Kidney tubule cell (primary cell): Measurements from ENCODE around the gene IGFN1.
"Not testable (repeated sequence)": the region's sequence is repeated elsewhere in the genome, so short reads cannot be mapped to it uniquely, and the experiment has no call there.

Experiments
- DNase-seq: peaks from one replicate; pipeline ENCODE4 v3.0.0-alpha.2; 2018; ENCODE audit warnings: low spot score

Gene IGFN1

DNA sequence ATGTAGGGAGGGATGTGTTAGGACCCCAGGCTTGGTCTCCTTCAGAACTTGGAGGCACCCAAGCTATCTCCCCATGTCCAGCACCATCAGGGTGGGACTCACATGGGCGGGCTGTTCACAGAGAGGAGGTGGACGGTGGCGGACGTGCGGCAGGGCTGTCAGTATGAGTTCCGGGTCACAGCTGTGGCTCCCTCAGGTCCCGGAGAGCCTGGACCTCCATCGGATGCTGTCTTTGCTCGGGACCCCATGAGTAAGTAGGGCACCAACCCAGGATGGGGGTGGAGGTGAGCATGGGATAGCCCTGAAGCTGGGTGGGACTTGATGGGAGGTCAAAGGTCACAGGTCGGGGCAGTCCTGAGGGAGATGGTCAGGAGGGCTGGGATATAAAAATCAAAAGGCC lies 27.8 kb downstream of the IGFN1 start:
- DNase-seq, result no peak

DNA sequence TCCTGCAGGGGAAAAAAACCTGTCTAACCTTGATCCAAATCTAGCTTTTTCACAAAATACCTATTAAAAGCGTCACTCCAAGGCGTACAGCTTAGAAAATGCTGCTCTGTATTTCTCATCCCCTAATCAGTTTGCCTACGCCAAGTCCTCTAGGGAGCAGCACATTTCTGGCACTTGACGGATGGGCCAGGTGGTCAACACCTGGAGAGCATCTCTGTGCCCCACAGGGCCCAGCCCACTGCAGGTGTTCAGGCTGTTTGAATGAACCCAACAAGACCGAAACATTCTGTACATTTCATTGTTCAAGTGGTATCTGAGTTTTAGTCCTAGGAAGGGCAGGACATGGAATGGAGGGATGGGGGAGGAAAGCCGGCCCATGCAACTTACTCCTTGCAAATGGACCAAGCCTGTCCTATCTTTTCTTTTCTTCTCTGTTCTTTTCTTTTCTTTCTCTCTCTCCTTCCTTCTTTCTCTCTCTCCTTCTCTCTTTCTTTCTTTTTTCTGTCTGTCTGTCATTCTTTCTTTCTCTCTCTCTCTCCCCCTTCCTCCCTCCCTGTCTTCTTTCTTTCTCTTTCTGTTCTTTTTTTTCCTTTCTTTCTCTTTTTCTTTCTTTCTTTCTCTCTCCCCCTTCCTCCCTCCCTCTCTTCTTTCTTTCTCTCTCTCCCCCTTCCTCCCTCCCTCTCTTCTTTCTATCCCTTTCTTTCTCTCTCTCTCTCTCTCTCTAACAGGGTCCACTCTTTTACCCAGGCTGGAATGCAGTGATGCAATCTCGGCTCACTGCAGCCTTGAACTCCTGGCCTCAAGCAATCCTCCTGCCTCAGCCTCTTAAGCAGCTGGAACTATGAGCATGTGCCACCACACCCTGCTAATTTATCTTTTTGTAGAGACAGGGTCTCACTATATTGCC lies 29.1 kb downstream of the IGFN1 start:
- no peak for DNase-seq

DNA sequence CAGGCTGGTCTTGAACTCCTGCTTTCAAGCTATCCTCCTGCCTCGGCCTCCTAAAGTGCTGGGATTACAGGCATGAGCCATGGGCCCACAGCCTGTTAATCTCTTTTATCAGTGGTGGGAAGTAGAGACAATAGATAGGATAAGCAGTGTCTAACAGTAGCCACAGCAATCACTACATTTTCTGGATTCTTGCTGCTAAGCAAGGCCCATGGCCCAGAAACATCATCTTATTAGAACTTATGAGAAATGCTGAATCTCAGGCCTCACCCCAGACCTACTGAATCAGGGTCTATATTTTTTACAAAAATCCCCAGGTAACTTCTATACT lies 29.7 kb downstream of the IGFN1 start:
- no peak for DNase-seq

DNA sequence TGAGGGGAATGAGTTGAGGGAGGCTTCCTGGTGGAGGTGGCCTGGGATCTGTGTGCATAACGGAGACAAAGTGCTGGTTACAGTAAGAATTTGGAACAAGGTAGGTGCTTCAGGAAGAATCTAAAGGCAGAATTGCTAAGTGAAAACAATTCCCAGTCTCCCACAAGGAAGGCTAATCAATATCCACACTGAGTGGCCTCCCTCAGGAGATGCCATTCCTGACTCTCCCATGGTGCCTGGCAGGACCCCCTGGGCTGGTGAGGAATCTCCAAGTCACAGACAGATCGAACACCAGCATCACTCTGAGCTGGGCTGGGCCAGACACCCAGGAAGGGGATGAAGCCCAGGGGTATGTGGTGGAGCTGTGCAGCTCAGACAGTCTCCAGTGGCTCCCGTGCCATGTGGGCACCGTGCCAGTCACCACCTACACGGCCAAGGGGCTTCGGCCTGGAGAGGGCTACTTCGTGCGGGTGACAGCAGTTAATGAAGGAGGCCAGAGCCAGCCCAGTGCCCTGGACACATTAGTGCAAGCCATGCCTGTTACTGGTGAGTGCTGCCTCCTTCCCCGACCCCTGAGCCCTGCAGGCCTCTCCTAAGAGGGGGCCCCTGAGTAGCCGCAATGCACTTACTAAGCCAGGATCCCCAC lies 30.7 kb downstream of the IGFN1 start:
- DNase-seq, result no peak

DNA sequence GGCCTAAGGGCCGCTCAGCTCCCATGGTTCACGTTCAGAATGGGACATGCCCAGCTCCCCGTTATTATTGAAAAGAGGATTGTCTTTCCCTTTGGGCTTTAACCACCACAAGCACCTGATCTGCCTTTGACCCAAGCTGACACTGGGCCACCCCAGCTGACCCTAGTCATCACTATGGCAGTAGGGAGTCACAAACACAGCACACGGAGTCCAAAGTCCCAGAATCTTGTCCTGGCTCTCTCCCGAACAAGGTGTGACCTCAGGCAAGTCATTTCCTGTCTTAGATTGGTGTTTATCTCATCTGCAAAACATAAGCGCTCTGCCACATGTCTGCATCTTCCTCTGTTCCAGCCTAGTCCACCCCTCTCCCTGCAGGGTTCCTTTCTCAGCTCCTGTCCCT lies 31.5 kb downstream of the IGFN1 start:
- DNase-seq, result no peak

DNA sequence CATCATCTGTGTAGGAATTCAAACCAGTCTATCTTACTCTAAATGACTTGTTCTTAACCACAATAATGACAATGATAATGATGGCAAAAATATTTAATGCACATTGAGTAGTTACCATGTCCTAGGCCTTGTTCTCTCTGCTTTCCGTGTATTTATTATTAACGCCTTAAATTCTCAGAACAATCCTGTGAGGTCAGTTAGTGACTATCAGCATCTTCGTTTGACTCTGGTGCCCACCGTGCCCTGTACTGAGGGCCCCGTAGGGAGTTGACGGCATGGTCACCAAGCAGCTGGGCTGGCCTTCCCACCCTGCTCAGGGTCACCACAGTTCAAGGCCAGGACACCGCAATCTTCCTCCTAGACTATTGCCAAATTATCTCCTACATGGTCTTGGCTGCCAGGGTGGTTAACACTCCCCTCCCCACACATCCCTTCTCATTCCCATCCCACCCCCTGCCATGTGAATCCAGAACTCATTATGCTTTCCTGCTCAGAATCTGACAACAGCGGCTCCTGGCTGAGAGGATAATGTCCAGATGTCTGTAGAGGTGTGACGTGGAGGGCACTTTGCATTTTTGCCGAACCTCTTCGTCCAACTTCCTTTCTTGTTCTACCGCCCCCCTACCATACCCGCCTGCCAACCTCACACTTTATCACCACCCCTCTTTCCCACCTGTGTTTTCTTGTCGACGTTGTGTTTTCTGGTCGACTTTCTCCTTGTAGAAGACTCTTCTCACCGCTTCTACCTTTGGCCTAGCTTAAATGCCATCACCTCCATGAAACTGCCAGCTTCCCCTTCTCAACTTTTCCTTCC lies 33.4 kb downstream of the IGFN1 start:
- no peak for DNase-seq

DNA sequence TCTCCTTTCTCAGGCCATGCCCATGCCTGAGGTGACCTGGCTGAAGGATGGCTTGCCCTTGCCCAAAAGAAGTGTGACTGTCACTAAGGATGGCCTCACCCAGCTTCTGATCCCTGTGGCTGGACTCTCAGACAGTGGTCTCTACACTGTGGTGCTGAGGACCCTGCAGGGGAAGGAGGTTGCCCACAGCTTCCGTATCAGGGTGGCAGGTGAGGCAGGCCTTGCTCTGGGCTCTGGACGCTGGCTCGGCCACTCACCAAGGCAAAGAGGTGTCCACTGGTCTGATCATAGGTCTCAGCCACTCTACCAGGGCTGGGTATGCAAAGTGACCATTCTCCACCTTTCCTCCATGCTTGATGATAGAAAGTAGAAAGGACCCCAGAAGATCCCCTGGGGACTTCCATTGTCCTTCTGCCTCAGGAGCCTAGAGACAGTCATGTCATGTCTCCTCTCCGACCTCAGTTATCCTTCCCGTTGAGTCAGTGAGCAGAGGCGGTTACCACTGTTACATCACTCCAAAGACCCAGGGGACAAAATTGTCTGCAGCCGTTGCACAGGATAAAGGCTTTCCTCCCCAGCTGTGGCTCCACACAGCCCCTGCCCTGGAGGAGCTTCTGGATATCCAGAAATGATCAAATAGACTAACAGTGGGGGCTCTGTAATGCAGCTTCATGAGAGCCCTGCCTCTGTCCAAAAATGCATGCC lies 34.2 kb downstream of the IGFN1 start:
- no peak for DNase-seq

DNA sequence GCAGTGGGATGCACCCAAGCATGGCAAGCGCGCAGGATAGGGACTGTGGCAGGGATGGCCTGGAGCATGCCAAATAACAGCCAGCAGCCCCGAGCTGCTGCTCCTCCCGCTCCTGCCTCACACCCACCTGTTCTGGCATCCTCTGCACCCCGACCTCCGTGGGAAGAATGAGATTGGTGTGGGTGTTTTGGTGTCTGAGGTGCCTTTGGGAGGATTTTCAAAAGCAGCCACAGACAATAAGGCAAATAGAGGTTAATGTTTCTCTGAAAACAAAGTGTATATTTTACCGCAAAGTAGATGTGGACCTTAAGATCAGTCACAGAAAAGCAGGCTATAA lies 35.5 kb downstream of the IGFN1 start:
- DNase-seq, result no peak

DNA sequence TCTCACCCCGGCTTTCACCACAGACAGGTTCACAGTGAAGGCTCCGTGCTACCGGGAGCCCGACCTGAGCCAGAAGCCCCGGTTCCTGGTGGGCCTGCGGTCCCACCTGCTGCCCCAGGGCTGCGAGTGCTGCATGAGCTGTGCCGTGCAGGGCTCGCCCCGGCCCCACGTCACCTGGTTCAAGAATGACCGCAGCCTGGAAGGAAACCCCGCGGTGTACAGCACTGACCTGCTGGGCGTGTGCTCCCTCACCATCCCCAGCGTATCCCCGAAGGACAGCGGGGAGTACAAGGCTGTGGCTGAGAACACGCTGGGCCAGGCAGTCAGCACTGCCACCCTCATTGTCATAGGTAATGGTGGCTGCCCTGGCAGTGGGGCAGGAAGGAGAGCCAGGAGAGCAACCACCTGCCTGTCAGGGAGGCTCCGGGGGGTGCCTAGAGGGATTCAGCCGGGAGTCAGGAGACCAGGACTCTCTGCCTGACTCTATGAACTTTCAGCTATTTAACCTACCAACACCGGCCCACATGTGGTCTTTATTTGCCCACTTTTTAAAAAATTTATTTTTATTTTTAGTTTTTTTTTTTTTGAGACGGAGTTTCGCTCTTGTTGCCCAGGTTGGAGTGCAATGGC lies 36.4 kb downstream of the IGFN1 start:
- DNase-seq, result no peak

DNA sequence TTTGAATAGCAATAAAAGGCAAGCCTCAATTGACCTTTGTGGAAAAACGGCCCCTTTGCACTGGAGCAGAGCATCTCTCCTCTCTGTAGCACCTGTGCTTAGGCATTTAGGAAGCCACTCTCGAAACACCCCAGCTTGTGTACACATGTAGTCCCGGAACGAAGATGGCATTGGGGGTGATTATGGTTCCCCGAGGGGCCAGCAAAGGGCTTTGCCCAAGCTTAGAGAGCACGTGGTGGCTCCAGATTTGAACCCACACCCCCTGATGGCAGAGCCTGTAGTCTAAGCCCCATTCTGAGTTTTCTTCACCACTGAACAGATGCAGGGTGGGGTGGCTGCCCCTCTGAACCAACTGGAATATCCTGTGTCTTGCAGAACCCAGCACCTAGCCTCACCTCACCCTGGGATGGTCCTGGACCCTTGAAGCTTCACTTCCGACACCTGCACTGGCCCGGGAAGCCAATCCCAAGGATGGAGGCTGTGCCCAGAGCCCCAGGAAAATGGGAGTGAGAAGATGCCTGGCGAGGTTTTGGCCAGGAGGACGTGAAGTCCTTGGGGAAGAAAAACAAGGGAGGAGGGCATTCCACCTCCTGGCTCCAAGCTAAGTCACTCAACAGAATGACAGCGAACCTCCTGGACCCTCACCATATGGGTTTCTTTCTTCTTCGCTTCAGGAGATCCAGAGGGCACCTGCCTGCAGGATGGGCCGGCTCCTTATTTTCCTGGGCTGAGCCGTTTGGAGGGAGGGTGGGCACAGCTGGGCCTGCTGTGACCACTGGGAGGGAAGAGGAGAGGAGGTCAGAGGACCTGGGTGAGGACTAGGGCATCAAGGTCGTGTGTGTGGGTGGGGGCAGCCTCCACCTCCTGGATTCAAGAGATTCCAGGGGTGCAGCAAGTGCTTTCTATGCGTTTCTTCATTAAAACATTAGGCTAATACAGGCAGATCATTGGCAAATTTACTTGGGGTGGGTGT lies 37.7 kb downstream of the IGFN1 start:
- no peak for DNase-seq

DNA sequence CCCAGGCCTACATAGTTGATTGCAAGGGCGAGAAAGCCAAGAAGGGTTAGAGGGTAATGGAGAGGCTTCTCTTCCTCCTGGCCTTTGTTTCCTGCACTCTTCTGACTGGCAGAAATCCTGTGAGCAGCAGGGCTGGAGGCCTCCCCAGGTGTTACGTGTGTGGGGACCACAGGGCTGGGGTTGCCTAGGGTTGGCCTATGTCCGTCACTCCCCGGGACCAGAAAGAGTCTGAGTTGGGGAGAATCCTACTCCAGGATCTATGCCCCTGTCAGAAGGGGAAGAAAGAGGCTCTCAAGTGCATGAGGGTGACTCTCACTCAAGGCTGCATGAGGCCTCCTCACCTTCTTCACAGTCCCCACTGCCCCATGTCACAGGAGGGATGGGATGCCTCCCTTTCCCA lies 38.5 kb downstream of the IGFN1 start:
- DNase-seq, result no peak

DNA sequence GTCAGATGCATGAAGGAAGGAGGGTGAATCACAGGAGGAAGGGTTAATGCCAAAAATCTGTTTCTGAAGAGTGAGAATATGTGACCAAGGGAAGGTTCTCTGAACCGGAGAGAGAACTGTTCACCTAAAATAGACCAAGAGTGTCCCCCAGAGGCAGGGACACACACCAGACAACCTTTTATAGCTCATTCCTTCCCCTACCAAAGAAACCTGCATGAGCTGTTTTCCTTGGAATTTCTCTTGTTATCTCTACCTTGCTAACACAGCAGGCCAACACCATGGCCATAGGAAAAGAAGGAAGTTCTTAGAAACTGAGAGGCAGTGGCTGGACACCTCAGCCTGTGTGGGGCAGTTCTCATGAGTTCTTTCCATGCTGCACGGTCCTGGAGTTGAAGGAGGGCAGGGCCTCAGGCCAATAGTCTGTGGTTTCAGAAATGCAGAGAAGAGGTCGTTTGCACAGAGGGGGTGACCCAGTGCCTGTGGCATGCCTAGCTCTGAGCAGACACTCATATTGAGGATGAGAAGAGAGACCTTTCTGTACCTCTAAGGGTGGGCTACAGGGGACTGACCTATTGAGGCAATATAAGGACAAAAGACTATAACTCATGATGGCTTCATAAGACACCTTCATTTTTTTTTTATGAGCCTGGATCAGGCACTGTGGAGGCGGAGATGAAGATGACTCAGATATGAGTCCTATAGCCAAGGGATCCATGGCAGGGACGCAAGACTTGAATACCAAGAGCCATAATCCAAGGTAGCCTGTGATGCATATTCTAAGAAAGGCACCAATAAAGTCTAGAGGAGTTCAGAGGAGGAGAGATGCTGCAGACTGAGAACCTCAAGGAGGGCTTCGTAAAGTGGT lies 39.4 kb downstream of the IGFN1 start:
- DNase-seq, result peak; percentile 48

DNA sequence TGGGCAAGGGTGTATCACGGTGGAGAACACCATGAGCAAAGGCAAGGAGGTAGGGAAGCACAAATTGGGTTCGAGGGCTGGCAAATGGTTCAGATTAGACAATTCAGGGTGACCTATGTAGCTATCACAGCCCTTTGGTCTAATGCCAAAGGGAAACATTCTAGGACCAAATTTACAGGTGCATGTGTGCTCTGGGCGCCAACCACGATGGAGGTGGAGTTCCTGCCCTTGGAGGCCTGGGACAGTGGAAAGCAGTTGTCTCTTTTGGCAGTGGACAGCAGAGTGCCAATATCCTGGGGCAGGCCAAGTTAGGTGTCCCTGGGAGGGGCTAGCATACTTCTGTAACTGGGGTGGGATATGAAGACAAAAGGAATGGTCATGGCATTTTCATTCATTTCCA lies 40.1 kb downstream of the IGFN1 start:
- DNase-seq, result no peak

DNA sequence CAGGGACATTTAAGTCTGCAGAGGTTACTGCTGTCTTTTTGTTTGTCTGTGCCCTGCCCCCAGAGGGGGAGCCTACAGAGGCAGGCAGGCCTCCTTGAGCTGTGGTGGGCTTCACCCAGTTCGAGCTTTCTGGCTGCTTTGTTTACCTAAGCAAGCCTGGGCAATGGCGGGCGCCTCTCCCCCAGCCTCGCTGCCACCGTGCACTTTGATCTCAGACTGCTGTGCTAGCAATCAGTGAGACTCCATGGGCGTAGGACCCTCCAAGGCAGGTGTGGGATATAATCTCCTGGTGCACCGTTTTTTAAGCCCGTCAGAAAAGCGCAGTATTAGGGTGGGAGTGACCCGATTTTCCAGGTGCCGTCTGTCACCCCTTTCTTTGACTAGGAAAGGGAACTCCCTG lies 49.0 kb downstream of the IGFN1 start:
- not testable (repeated sequence) for DNase-seq

DNA sequence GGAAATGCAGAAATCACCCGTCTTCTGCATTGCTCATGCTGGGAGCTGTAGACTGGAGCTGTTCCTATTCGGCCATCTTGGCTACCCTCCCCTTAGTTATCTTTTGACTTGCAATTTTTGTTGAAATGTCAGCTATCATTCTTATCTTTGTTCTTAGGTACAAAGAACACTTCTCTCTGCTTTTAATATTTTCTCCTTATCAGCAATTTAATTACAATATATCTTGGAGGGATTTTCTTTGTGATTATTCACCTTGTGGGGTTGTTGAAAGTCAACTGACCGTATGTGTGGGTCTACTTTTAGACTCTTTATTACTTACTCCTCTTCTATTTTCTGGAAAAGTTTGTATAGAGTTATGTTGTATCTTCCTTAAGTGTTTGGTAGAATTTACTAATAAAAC lies 49.5 kb downstream of the IGFN1 start:
- DNase-seq, result no peak

DNA sequence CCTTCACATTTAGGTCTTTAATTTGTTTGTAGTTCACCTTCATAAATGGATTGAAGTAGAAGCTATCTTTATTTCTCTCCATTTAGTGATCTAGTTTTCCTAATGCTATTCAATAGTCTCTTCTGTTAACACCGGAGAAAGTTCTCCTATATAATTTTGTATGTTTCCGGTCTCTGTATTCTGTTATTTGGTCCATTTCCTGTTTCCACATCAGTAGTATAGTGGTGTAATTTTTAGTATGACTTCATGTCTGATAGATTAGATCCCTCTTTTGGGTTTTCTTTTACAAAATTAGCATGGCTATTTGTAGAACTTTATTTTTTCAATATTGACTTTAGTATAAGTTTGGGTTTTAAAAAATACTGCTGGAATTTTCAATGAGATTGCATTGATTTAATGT lies 51.1 kb downstream of the IGFN1 start:
- no peak for DNase-seq

DNA sequence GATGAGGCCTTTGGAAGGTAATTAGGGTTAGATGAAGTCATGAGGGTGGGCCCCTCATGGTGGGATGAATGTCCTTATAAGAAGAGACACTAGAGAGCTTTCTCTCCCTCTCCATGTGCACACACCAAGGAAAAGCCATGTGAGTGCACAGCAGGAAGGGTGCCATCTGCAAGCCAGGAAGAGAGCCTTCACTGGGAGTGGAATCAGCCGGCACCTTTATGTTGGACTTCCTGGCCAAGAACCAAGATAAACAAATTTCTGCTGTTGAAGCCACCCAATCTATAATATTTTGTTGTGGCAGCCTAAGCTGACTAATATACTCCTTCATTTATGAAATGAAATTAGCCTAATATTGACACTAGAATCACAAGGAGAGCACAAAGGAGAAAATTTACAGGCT lies 54.5 kb downstream of the IGFN1 start:
- DNase-seq, result no peak

DNA sequence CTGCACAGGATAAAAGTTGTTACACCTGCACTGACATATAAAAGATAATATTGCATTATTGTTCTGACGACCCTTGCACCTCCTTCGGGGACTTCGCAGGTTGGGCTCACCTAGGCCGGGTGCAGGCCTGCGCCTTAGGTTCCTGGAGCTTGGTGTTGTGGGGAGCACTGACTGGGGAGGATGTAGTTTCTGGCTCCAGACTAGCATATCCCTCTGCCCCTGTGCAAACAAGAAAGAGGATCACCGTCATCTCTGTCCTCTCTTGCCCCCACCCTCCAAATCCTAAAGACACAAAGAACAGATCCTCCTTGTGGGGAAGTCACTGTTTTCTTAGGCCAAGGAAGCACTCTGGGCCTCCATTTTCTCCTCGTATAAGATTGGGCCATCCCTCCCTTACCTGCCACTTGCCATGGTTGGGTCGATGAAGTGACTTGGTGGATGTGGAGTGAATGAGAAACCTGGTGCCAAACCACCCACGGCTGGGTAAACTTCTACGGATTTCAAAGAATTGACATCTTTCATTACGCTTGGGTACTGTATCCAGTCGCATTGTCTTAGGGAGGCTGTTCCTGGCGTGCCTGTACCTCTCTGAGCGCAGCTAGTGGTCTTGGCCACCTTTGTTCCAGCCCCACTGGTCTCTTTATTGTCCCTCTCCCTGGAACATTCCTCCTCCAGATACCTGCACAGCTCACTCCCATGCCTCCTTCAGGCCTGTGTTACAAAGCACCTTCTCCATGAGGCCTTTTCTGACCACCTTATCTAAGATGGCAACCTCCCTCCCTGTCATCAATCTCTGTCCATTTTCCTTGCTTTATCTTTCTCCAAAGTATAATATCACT lies 58.3 kb downstream of the IGFN1 start:
- DNase-seq, result no peak
